Kidney (tissue), 14 donors: Measurements from ENCODE around the gene RBM22. TPM values are rescaled to one million over a fixed set of nuclear protein-coding genes. Genes with fewer than 3 reads are reported as not detected.

Experiments used
- DNase-seq, 5 donors: peaks; one replicate each; pipeline ENCODE4 v3.0.0-alpha.2; 2013 to 2020
- FAIRE-seq: peaks from 2 replicates; lab custom pipeline; 2012; peaks lifted over from hg19 to GRCh38; lab: Jason Lieb, UNC
- H3K27ac ChIP-seq, 2 donors: one replicate each; pipeline ENCODE4 v1.7.0; 2013; ENCODE audit warnings: low read depth in 2 of 2, low read length in 2 of 2, inconsistent platforms in 1 of 2
- H3K27me3 ChIP-seq: one replicate; pipeline ENCODE4 v1.7.1; 2013; ENCODE audit warnings: low read length, inconsistent platforms; ENCODE audit not compliant: control insufficient read depth, insufficient read depth
- H3K36me3 ChIP-seq, 3 donors: one replicate each; pipeline versions ENCODE4 v1.7.0 to v1.7.1; 2013; ENCODE audit warnings: low read length in 3 of 3, control low read depth in 1 of 3, inconsistent platforms in 1 of 3; ENCODE audit not compliant: insufficient read depth in 3 of 3, control insufficient read depth in 2 of 3
- H3K4me1 ChIP-seq, 3 donors: one replicate each; pipeline versions ENCODE4 v1.7.0 to v1.7.1; 2013; ENCODE audit warnings: low read length in 3 of 3, inconsistent platforms in 1 of 3, low read depth in 1 of 3; ENCODE audit not compliant: control insufficient read depth in 2 of 3, insufficient read depth in 2 of 3
- H3K4me3 ChIP-seq, 3 donors: one replicate each; pipeline versions ENCODE4 v1.7.0 to v1.8.1; 2013; ENCODE audit warnings: low read length in 3 of 3, control low read depth in 1 of 3, inconsistent platforms in 1 of 3
- H3K9ac ChIP-seq, 3 donors: one replicate each; pipeline versions ENCODE4 v1.7.0 to v1.7.1; 2013; ENCODE audit warnings: low read length in 3 of 3, control low read depth in 1 of 3, inconsistent platforms in 1 of 3
- H3K9me3 ChIP-seq, 3 donors: one replicate each; pipeline versions ENCODE4 v1.7.0 to v1.7.1; 2013; ENCODE audit warnings: low read length in 3 of 3, control low read depth in 1 of 3, inconsistent platforms in 1 of 3; ENCODE audit not compliant: control insufficient read depth in 2 of 3, insufficient read depth in 1 of 3
- intact Hi-C: fragments of 100-400 bp; cut with DNase I; formaldehyde crosslinking; loops from one replicate; pipeline ENCODE4 v1.11.1; 2022
- polyA plus RNA-seq: library from polyadenylated mRNA; stranded (reverse); fragments of 350-450 nt; fragmentation: Illumina TruSeq; extraction: RNeasy Lipid Tissue Mini Kit (QIAGEN cat#74804); gene quantifications from one replicate; pipeline ENCODE4 v1.2.3, GENCODE V29; 2014; ENCODE audit warnings: low read depth, low replicate concordance; ENCODE audit not compliant: insufficient read depth
- total RNA-seq: library from RNA; stranded (reverse); fragmentation: NEBNext Ultra II Directional; extraction: Animal tissue kit (Norgen Biotek cat#: 25700); gene quantifications from one replicate; pipeline ENCODE4 v1.2.1, GENCODE V29; 2021
- TF ChIP-seq, protein P1 (sequence below): IDR thresholded peaks from 3 replicates; pipeline ENCODE4 v1.5.1; 2012; ENCODE audit warnings: mild to moderate bottlenecking, moderate library complexity, borderline replicate concordance; ENCODE audit not compliant: insufficient read depth; ENCODE audit errors: extremely low read depth
- donor health status: control.
- donor health status: control.
- donor health status: control.
- donor health status: control.
- donor health status: control.
- donor health status: DM: yes; HTN: yes; CAD: no.
- donor health status: Normal renal cell carcinoma (clear cell type).

Gene RBM22
- total and polyA plus RNA-seq, 2 donors from 2014 or later, result 30.0 to 44.2 TPM

DNA sequence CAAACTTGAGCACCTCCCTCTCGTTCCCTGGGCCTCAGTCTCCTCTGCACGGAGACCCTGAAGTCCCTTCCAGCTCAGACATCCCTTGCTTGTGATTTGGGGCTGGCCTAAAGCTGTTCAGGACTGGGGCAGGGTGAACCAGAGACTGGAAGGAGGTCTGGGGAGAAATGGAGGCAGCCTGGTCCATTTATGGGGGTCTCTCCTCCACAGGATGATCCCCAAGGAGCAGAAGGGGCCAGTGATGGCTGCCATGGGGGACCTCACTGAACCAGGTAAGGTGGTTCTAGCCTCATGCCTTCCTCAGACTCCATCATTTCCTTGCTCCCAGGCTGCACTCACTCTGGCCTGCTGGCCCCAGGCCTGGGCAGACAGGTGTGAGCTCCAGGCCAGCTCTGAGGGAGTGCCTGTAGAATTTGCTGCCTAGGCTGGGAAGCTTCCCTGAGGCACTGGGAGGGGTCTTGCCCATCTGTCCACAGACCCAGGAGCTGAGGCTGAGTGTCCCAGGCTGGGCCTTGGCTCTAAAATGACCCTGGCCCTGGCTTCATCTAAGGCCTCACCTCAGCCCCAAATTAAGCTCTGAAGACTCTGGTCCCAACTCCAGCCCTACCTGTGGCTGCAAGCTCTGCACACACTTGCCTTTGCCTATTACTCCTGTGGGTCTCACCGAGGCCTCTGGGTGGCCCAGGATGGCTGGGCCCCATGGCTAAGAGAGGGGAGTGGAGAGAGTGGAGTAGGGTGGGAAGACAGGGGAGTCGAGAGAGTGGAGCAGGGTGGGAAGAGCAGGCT is 37.9 kb downstream of the RBM22 start:
- no peak overlapping the region for H3K27ac ChIP-seq
- TF ChIP-seq, protein P1, sequence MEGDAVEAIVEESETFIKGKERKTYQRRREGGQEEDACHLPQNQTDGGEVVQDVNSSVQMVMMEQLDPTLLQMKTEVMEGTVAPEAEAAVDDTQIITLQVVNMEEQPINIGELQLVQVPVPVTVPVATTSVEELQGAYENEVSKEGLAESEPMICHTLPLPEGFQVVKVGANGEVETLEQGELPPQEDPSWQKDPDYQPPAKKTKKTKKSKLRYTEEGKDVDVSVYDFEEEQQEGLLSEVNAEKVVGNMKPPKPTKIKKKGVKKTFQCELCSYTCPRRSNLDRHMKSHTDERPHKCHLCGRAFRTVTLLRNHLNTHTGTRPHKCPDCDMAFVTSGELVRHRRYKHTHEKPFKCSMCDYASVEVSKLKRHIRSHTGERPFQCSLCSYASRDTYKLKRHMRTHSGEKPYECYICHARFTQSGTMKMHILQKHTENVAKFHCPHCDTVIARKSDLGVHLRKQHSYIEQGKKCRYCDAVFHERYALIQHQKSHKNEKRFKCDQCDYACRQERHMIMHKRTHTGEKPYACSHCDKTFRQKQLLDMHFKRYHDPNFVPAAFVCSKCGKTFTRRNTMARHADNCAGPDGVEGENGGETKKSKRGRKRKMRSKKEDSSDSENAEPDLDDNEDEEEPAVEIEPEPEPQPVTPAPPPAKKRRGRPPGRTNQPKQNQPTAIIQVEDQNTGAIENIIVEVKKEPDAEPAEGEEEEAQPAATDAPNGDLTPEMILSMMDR, result no peak
- FAIRE-seq, result no peak
- H3K36me3 ChIP-seq, result no peaks in the 10 kb centered on the region
- no peak overlapping the region for H3K4me3 ChIP-seq
- no peak overlapping the region for H3K9ac ChIP-seq
- DNase-seq, result no peak
- no peaks in the 10 kb centered on the region for H3K9me3 ChIP-seq
- intact Hi-C loops, result no loop called here
- H3K27me3 ChIP-seq, result no peaks in the 10 kb centered on the region
- H3K4me1 ChIP-seq, result peaks cover 0 to 2% (median under 1%) of the 10 kb centered on the region in 3 donors

DNA sequence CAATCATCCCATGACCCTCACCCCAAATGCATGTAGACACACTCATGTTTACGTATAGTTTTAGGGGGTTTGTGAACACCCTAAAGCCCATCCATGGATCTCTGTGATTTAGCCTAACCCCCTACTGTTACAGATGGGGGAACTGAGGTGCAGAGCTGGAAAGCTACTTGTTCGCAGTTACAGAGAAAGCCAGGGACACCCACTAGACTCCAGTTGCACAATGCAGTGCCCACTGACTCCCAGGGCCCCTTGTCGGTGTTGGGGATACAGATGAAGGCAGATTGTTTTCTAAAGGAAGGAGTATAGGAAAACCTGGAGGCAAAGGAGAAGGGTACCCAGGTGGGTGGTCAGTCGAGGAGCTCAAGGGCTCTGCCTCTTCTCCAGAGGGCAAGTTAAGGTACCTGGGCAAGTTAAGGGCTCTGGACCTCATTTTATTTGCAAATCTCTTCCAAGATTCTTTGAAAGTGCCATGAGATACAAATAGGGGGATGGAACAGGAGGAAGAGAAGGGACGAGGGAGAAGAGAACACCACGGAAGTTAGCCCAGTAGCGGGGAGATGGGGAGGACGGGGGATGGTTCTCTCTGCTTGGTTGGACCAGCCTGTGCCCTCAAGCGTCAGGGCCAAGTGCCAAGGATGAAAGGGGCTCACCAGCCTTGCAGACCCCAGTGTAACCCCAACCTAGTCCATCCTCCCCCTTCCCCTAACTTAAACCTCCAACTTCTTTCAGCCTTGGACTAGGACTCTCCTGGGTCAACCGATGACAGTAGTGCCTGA is 38.9 kb downstream of the RBM22 start:
- FAIRE-seq (no peak), DNase-seq (no peak)
- H3K36me3 ChIP-seq, result no peaks in the 10 kb centered on the region
- H3K27me3 ChIP-seq, result no peaks in the 10 kb centered on the region
- TF ChIP-seq, protein P1, result no peak
- H3K4me3 ChIP-seq, result no peak overlapping the region
- intact Hi-C loops, result no loop called here
- H3K27ac ChIP-seq, result no peak overlapping the region
- H3K9me3 ChIP-seq, result no peaks in the 10 kb centered on the region
- H3K9ac ChIP-seq, result no peak overlapping the region
- H3K4me1 ChIP-seq, result peaks cover 0 to 6% (median 5%) of the 10 kb centered on the region in 3 donors

DNA sequence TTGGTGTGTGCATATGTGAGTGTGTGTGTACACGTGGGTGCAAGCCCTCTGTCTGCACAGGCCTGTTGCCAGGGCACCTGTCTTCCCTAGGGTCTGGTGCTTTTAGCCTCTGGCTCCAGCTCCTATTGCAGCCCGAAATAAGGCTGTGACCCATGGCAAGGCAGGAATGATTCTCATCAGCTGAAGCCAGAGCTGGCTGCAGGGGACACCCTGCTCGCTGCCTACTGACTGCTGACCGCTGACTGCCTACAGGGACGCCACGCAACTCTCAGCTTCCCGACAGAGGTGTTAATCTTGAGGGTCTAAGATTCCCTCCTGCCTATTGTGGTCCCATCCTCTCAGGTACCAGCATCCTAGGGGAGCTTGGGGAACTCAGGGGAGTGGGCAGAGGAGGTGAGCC is 39.8 kb downstream of the RBM22 start, which contains the start of gene MYOZ3:
TSS of gene MYOZ3 (plus strand) at position 166 of the 400 bp plus-strand sequence. CDS start 1,691 bp downstream, outside the sequence.
- Histone ChIP-seq H3K9me3 (no peaks in the 10 kb centered on the region), H3K27ac (no peak within 1 kb of the TSS), H3K4me1 (peaks cover 0 to 9% (median 5%) of the 10 kb centered on the region in 3 donors), H3K9ac (no peak within 1 kb of the TSS), H3K36me3 (no peaks in the 10 kb centered on the region), H3K27me3 (no peaks in the 10 kb centered on the region), H3K4me3 (no peak within 1 kb of the TSS)
- no peak for FAIRE-seq
- intact Hi-C loops, result no loop called here
- TF ChIP-seq, protein P1, result no peak
- DNase-seq, result peak in 1 of 5 donors; percentile 38
